Memory B cell (primary cell): Measurements from ENCODE around the gene COX7A2.

Experiments used
- ATAC-seq: fragments of 150-1000 bp; cut with Tn5 transposase; 2 replicates; pipeline ENCODE4 v1.10.0; 2021; ENCODE audit warnings: low read depth, mild to moderate bottlenecking, moderate library complexity
- DNase-seq, 2 donors: peaks; one replicate each; pipeline ENCODE4 v3.0.0; 2022; ENCODE audit warnings: low spot score in 2 of 2
- H3K27ac Mint-ChIP-seq: one replicate; pipeline ENCODE4 v1.8.0; 2022; ENCODE audit warnings: mild to moderate bottlenecking, moderate library complexity, mixed read lengths
- H3K27me3 Mint-ChIP-seq: one replicate; pipeline ENCODE4 v1.8.0; 2022; ENCODE audit warnings: mixed read lengths
- H3K36me3 Mint-ChIP-seq: one replicate; pipeline ENCODE4 v1.8.0; 2022; ENCODE audit warnings: mild to moderate bottlenecking, mixed read lengths
- H3K4me1 Mint-ChIP-seq: one replicate; pipeline ENCODE4 v1.8.0; 2022; ENCODE audit warnings: mixed read lengths
- H3K4me3 Mint-ChIP-seq: one replicate; pipeline ENCODE4 v1.8.0; 2022; ENCODE audit warnings: mild to moderate bottlenecking, moderate library complexity, mixed read lengths
- H3K9me3 Mint-ChIP-seq: one replicate; pipeline ENCODE4 v1.8.0; 2022; ENCODE audit warnings: mixed read lengths

Gene COX7A2, protein sequence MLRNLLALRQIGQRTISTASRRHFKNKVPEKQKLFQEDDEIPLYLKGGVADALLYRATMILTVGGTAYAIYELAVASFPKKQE

DNA sequence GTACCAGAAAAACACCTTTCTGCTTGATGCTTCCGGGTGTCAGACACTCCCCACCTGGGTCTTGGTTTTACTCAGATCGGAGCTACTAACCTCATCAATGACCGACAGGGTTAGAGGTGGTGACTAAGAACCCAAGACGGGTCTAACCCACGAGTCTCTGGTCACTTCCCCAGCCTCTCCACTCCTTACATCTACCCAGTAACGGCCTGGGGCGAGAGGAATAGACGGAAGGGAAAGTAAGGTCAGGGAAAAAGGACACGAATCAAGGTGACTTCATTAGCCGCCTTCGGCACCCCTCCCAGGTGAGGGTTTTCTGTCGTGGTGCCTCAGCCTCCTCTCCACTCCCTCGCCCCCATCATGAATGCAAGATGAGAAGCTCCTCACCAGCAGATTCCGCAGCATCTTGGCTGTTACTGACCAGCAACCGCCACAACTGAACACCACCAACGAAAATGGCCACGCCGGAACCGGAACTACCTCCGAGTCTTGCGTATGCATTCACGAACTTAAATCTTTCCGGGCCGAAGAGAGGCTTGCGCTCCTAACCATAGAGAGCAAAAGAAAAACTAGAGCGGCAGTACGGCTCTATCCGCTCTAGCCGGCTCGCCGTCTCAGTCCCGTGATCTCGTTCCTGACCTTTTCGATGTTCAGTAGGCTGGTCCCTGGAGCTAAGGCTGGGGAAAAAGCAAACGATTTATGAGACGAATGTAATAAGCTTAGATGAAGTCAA, at the start of gene COX7A2:
Gene COX7A2, minus strand, starts transcription at position 469 of the 730 bp plus-strand sequence. Its CDS starts 67 bp downstream, at position 402.
- Mint-ChIP-seq H3K27ac (peak within 1 kb of the TSS; percentile 97), H3K4me1 (peaks cover 9% of the 10 kb centered on the region), H3K27me3 (peaks cover 6% of the 10 kb centered on the region), H3K36me3 (peaks cover 7% of the 10 kb centered on the region), H3K9me3 (no peaks in the 10 kb centered on the region), H3K4me3 (peak within 1 kb of the TSS; percentile 98)
- ATAC-seq (peak; percentile 96), DNase-seq (peak; percentile 76 to 82)

- DNase-seq (no peak), ATAC-seq (no peak)
- Mint-ChIP-seq H3K27ac (no peak overlapping the region), H3K36me3 (peaks cover 4% of the 10 kb centered on the region), H3K4me3 (no peak overlapping the region), H3K4me1 (no peaks in the 10 kb centered on the region), H3K27me3 (no peaks in the 10 kb centered on the region), H3K9me3 (no peaks in the 10 kb centered on the region)
These were observed 49.0 kb upstream of the COX7A2 start for GRCh38 chr6:75292555-75292954.

DNA sequence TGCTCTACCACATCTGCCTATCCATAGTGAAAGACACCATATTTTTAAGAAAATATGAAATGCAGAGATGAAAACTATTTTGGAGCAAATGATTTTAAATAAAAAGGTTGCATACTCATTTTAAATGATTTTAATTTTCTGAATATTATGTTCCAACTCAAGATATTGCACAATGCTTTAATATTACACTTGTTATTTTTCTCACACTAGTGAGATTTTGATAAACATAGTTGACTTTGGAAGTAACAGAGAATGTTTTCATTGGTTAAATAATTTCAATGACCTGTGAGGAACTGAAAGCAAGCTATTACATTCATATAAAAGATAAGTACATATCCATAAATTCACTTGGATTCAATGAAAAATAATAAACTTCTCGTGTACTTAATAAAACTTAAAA, 48.1 kb upstream of the COX7A2 start:
- H3K4me1 Mint-ChIP-seq, result peaks cover 6% of the 10 kb centered on the region
- peaks cover 4% of the 10 kb centered on the region for H3K36me3 Mint-ChIP-seq
- no peak overlapping the region for H3K4me3 Mint-ChIP-seq
- no peaks in the 10 kb centered on the region for H3K27me3 Mint-ChIP-seq
- no peak overlapping the region for H3K27ac Mint-ChIP-seq
- H3K9me3 Mint-ChIP-seq, result no peaks in the 10 kb centered on the region
- DNase-seq (no peak), ATAC-seq (no peak)

- Mint-ChIP-seq H3K9me3 (no peaks in the 10 kb centered on the region), H3K27me3 (no peaks in the 10 kb centered on the region), H3K4me3 (no peak overlapping the region), H3K36me3 (peaks cover 4% of the 10 kb centered on the region), H3K4me1 (peaks cover 10% of the 10 kb centered on the region), H3K27ac (no peak overlapping the region)
- no peak for DNase-seq
- ATAC-seq, result no peak
These were observed 47.7 kb upstream of the COX7A2 start for GRCh38 chr6:75291331-75291730.

DNA sequence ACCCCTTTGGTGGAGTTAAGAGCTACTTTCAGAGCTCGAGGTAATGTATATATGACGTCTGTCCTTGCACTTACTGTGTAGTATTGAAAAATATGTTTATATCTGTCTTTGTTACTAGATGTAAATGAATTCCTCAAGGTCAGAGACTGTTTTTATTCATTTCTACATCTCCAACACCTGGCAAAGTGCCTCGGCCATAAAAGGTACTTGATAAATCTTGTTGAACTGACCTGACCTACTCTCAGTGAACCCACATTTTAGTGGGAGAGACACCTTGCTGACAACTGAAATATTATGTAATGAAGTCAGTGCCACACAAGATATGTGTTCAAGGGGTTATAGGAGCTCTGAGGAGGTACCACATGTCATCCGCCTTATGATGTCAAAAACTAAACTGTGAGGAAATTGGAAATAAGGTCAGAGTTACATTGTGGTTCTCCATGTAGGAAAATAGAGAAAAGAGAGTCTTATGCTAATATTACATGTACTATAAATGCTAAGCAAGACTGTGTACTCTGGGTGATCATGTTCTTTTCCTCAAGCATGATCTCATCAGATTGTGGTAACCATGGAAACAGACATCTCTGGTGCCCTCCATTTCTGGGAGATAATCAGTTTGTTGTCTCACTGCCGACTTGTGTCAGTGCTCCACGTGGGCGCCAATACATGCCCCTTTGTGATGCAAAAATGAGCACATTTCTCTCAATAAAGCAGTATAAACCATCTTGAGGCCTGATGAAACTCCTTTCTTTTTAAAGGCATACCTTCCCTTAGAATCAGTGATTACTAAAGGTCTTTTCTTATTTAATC, 46.7 kb upstream of the COX7A2 start:
- no peak overlapping the region for H3K4me3 Mint-ChIP-seq
- H3K27ac Mint-ChIP-seq, result no peak overlapping the region
- no peak for ATAC-seq
- H3K36me3 Mint-ChIP-seq, result peaks cover 4% of the 10 kb centered on the region
- H3K27me3 Mint-ChIP-seq, result no peaks in the 10 kb centered on the region
- DNase-seq, result no peak
- H3K9me3 Mint-ChIP-seq, result no peaks in the 10 kb centered on the region
- peaks cover 12% of the 10 kb centered on the region for H3K4me1 Mint-ChIP-seq

GRCh38 chr6:75288023-75288422, 44.4 kb upstream of the COX7A2 start:
- DNase-seq, result no peak
- H3K36me3 Mint-ChIP-seq, result peaks cover 4% of the 10 kb centered on the region
- no peak for ATAC-seq
- no peak overlapping the region for H3K4me3 Mint-ChIP-seq
- H3K27me3 Mint-ChIP-seq, result no peaks in the 10 kb centered on the region
- no peaks in the 10 kb centered on the region for H3K9me3 Mint-ChIP-seq
- peaks cover 12% of the 10 kb centered on the region for H3K4me1 Mint-ChIP-seq
- H3K27ac Mint-ChIP-seq, result no peak overlapping the region

- no peak for DNase-seq
- no peaks in the 10 kb centered on the region for H3K27me3 Mint-ChIP-seq
- peaks cover 4% of the 10 kb centered on the region for H3K36me3 Mint-ChIP-seq
- ATAC-seq, result no peak
- H3K4me1 Mint-ChIP-seq, result peaks cover 15% of the 10 kb centered on the region
- H3K4me3 Mint-ChIP-seq, result no peak overlapping the region
- H3K9me3 Mint-ChIP-seq, result no peaks in the 10 kb centered on the region
- H3K27ac Mint-ChIP-seq, result no peak overlapping the region
These were observed 43.8 kb upstream of the COX7A2 start for GRCh38 chr6:75287424-75287823.

GRCh38 chr6:75286955-75287354, 43.4 kb upstream of the COX7A2 start:
- H3K27me3 Mint-ChIP-seq, result no peaks in the 10 kb centered on the region
- no peak for DNase-seq
- peaks cover 4% of the 10 kb centered on the region for H3K36me3 Mint-ChIP-seq
- peak overlapping the region; percentile 35 for H3K27ac Mint-ChIP-seq
- no peak for ATAC-seq
- peaks cover 15% of the 10 kb centered on the region for H3K4me1 Mint-ChIP-seq
- H3K9me3 Mint-ChIP-seq, result no peaks in the 10 kb centered on the region
- peak overlapping the region; percentile 38 for H3K4me3 Mint-ChIP-seq

- Mint-ChIP-seq H3K27ac (no peak overlapping the region), H3K27me3 (no peaks in the 10 kb centered on the region), H3K4me1 (peaks cover 15% of the 10 kb centered on the region), H3K4me3 (no peak overlapping the region), H3K9me3 (no peaks in the 10 kb centered on the region), H3K36me3 (peaks cover 2% of the 10 kb centered on the region)
- DNase-seq (no peak), ATAC-seq (peak; percentile 27)
These were observed 41.7 kb upstream of the COX7A2 start for GRCh38 chr6:75285283-75285639.

- Mint-ChIP-seq H3K36me3 (peaks cover 2% of the 10 kb centered on the region), H3K27me3 (no peaks in the 10 kb centered on the region), H3K9me3 (no peaks in the 10 kb centered on the region), H3K4me1 (peaks cover 17% of the 10 kb centered on the region), H3K4me3 (no peak within 1 kb of the TSS), H3K27ac (no peak within 1 kb of the TSS)
- ATAC-seq (peak; percentile 86), DNase-seq (peak; percentile 84 to 89)
These were observed 41.2 kb upstream of the COX7A2 start, which contains the start of gene TMEM30A for GRCh38 chr6:75284632-75285282. Gene TMEM30A (minus strand): TSS chr6:75284792. CDS start chr6:75284638, 154 bp downstream.

DNA sequence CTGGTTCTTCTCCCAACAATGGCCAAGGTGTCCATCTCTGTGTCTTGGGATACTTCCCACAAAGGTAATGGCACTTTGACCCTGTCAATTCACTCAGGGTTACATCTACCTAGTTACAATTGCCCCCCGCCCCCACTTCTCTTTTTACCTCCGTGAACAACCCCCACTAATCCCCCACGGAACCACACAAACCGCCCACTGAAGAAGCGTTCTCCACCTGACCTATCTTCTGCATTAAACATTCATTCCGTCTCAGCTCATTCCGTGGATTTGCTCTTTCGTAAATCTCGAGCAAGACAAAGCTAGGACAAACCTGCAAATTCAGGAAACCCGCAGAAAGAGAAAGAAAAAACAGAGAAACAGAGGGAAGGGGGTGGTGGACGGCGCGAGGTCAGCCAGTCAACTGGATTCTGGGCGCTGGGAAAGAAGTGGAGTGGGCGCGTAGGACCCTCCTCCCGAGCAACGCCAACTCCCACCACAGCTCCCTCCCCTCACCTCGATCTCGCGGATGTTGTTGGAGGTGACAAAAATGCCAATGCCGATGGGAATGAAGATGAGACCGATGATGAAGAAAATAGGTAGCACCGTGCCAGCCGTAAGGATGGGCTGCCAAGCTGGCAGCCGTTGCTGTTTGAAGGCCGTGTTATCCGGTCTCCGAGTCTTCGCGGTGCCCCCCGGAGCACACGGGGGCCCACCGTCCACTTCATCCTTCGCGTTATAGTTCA, 40.5 kb upstream of the COX7A2 start:
- H3K9me3 Mint-ChIP-seq, result no peaks in the 10 kb centered on the region
- H3K4me1 Mint-ChIP-seq, result peaks cover 17% of the 10 kb centered on the region
- H3K27me3 Mint-ChIP-seq, result no peaks in the 10 kb centered on the region

GRCh38 chr6:75282706-75283105, 39.1 kb upstream of the COX7A2 start:
- Mint-ChIP-seq H3K27me3 (no peaks in the 10 kb centered on the region), H3K9me3 (no peaks in the 10 kb centered on the region), H3K4me3 (peak overlapping the region; percentile 9), H3K36me3 (peaks cover 3% of the 10 kb centered on the region), H3K27ac (no peak overlapping the region), H3K4me1 (peaks cover 25% of the 10 kb centered on the region)
- DNase-seq (no peak), ATAC-seq (no peak)

More for the DNA sequence above, 40.5 kb upstream of the COX7A2 start:
- DNase-seq (no peak), ATAC-seq (peak; percentile 35)
- Mint-ChIP-seq H3K36me3 (peaks cover 2% of the 10 kb centered on the region), H3K27ac (no peak overlapping the region), H3K4me3 (no peak overlapping the region)

- no peaks in the 10 kb centered on the region for H3K27me3 Mint-ChIP-seq
- no peak overlapping the region for H3K4me3 Mint-ChIP-seq
- DNase-seq, result no peak
- peaks cover 6% of the 10 kb centered on the region for H3K36me3 Mint-ChIP-seq
- H3K9me3 Mint-ChIP-seq, result no peaks in the 10 kb centered on the region
- no peak overlapping the region for H3K27ac Mint-ChIP-seq
- H3K4me1 Mint-ChIP-seq, result peaks cover 22% of the 10 kb centered on the region
- ATAC-seq, result no peak
These were observed 38.1 kb upstream of the COX7A2 start for GRCh38 chr6:75281653-75282052.
